ENCODE data around the gene DYNC1H1.
A peak's percentile ranks its signal among the peaks of the same experiment; 100 is the strongest.

The DYNC1H1 gene

GRCh38 chr14:102088012-102088792 lies 123.8 kb downstream of the DYNC1H1 start:
- peak; percentile 34 for DNase-seq (ENCODE audit: low spot score)

GRCh38 chr14:102089621-102090343 lies 125.4 kb downstream of the DYNC1H1 start:
- DNase-seq (ENCODE audit: low spot score) = no peak

GRCh38 chr14:102090713-102091112 lies 126.3 kb downstream of the DYNC1H1 start:
- DNase-seq (ENCODE audit: low spot score) = no peak

GRCh38 chr14:102092806-102093205 lies 128.4 kb downstream of the DYNC1H1 start:
- DNase-seq (ENCODE audit: low spot score) = no peak

- no peak for DNase-seq (ENCODE audit: low spot score)
Observed at GRCh38 chr14:102094101-102094500, 129.7 kb downstream of the DYNC1H1 start.

- DNase-seq (ENCODE audit: low spot score) = no peak
Observed at GRCh38 chr14:102095231-102095870, 131.0 kb downstream of the DYNC1H1 start.

GRCh38 chr14:102095871-102096568 lies 131.6 kb downstream of the DYNC1H1 start:
- no peak for DNase-seq (ENCODE audit: low spot score)

GRCh38 chr14:102096569-102097188 lies 132.3 kb downstream of the DYNC1H1 start:
- peak; percentile 73 for DNase-seq (ENCODE audit: low spot score)

GRCh38 chr14:102097441-102098135 lies 133.2 kb downstream of the DYNC1H1 start:
- DNase-seq (ENCODE audit: low spot score) = no peak

GRCh38 chr14:102103062-102103695 lies 138.8 kb downstream of the DYNC1H1 start:
- DNase-seq (ENCODE audit: low spot score) = no peak

GRCh38 chr14:102105369-102105768 lies 141.0 kb downstream of the DYNC1H1 start:
- DNase-seq (ENCODE audit: low spot score) = no peak

Data from CD4-positive, alpha-beta T cell treated with Interleukin-2 at 100 ng/mL for 4 hours (primary cell).